HG02763 (cell line): ENCODE measurements around the gene AKR1C3.
"Not testable (repeated sequence)": the region's sequence is repeated elsewhere in the genome, so short reads cannot be mapped to it uniquely, and the experiment has no call there.

Source experiments
- ATAC-seq: cut with Tn5 transposase; IDR thresholded peaks from one replicate; pipeline ENCODE4 v1.9.1; 2021; ENCODE audit warnings: mild to moderate bottlenecking, moderate library complexity; ENCODE audit not compliant: unreplicated experiment

The AKR1C3 gene

DNA sequence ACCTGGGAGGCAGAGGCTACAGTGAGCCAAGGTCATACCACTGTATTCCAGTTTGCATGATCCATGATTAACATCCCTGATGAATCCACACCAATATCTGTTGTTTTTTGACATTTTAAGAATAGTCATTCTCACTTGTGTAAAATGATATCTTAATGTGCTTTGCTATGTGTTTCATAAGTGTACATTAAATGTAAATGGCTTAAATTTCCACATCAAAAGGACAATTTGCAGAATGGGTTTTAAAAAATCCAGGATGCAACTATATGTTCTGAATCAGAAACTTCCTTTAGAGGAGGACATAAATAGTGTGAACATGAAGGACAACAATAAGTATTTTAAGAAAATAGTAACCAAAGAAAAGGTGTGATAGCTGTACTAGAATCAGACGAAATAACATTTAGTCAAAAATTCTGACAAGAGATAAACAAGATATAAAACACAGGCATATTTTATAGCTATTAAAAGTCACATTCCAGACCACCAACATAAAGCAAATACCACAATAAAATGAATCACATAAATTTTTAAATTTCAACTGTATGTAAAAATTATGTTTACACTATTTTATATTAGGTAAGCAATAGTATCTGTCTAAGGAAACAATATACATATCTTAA lies 42.4 kb downstream of the AKR1C3 start:
- ATAC-seq = no peak

DNA sequence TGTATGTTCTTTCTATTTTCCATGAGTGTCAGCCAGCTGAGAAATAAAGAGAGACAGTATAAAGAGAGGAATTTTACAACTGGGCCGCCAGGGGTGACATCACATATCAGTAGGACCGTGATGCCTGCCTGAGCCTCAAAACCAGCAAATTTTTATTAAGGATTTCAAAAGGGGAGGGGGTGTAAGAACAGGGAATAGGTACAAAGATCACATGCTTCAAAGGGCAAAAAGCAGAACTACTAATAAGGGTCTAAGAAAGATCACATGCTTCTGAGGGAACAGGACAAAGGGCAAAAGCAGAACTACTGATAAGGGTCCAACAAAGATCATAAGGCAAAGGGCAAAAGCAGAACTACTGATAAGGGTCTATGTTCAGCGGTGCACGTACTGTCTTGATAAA lies 43.5 kb downstream of the AKR1C3 start:
- ATAC-seq = not testable (repeated sequence)

DNA sequence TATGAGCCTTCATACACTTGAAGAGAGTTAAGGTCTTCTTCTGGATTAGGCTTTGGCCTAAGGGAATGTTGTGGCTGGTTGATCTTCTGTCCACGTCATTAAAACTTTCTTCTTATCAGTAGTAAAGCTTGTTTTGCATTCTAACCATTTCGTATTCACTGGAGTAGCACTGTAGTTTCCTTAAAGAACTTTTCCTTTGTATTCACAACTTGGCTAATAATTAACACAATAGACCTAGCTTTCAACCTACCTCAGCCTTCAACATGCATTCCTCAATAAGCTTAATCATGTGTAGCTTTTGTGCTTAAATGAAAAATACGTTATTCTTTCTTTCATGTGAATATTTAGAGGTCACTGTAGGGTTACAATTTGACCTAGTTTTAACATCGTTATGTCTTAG lies 48.0 kb downstream of the AKR1C3 start:
- no peak for ATAC-seq

DNA sequence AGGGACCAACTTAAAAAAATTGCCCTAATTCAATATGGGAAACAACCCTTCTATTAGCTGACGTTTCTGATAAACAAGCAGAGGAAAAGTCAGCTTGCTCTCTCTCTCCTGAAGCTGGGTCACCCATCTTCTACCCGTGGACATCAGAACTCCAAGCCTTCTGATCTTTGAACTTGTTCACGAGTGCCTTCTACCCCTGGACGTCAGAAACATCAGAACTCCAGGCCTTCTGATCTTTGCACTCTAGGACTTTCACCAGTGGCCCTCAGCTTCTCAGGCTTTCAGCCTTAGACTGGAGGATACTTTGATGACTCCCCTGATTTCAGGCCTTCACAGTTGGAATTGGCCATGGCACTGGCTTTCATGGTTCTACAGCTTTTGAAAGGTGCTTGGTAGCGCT lies 48.9 kb downstream of the AKR1C3 start:
- no peak for ATAC-seq

GRCh38 chr10:5146920-5147254 lies 52.7 kb downstream of the AKR1C3 start:
- ATAC-seq = no peak

DNA sequence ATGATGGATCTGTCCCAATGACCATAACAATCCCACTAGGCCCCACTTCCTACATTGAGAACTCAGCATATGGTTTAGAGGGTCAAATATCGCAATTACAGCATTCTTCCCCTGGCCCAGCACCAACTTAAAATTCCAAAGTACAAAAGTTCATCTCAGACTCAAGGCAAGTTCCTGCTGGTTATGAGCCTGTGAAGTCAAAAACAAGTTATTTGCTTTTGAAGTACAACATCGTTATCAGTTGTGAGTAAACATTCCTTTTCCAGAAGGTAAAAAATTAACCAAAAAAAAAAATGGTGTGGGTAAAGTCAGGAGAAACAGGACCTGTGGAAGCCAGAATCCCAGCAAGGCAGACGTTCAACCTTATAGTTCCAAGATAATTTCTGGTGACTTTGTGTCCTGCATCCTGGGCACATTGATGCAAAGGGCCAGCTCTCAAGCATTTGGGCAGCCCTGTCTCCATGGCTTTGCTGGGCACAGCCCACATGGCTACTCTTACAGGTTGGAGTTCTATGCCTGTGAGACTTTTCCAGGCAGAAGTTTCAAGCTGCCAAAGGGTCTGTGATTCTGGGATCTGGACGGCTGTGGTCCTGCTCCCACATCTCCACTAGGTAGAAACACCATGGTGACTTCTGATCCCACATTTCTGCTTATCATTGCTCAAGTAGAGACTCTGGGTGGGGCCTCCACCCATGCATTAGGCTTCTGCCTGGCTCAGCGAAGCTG lies 53.2 kb downstream of the AKR1C3 start:
- no peak for ATAC-seq

- ATAC-seq = no peak
These were observed 53.9 kb downstream of the AKR1C3 start for GRCh38 chr10:5147981-5148677.

GRCh38 chr10:5148678-5149032 lies 54.4 kb downstream of the AKR1C3 start:
- ATAC-seq = no peak

DNA sequence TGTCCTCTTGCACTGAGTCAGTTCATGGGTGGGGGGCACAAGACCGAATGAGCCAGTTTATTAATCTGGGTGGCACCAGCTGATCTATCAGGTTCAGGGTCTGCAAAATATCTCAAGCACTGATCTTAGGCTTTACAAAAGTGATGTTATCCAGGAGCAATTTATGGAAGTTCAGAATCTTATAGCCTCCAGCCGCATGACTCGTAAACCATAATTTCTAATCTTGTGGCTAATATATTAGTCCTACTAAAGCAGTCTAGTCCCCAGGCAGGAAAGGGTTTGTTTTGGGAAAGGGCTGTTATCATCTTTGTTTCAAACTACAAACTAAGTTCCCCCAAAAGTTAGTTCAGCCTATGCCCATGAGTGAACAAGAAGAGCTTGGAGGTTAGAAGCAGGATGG lies 56.9 kb downstream of the AKR1C3 start:
- no peak for ATAC-seq

DNA sequence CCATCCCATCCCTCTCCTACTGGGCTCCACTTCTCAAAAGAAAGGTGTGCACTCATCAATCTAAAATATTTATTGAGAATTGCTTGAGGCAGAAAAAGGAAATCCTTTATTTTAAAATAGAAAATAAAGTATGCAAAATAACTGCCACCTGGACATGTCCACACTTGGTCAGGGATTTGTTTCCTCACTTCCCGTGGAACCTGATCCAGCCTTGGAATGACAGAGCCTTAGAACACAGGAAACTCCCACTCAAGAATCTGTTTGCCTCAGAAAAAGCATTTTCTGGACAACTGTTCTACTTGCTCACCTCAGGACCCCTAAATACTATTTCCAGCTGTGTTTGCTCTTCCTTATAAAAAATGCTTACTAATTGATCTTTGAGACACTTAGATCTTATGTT lies 61.7 kb downstream of the AKR1C3 start:
- ATAC-seq = no peak
